Neural cell (in vitro differentiated cells): ENCODE data around the gene ADGRL1.

ENCODE experiments used
- CTCF ChIP-seq: fragments of 450-650 bp; IDR thresholded peaks from 2 replicates; pipeline ENCODE4 v1.5.1; 2014; ENCODE audit warnings: antibody characterized with exemption, mild to moderate bottlenecking, moderate library complexity; ENCODE audit not compliant: poor library complexity, severe bottlenecking
- EP300 ChIP-seq: fragments of 450-650 bp; conservative IDR thresholded peaks from 2 replicates; pipeline ENCODE4 v1.6.1; 2014; ENCODE audit warnings: antibody characterized with exemption, mild to moderate bottlenecking, moderate library complexity; ENCODE audit not compliant: poor library complexity, severe bottlenecking
- EZH2 ChIP-seq: fragments of 200-600, 300-800 bp; shearing (Covaris generic), sonication (generic); IDR thresholded peaks from 2 replicates; pipeline ENCODE4 v1.6.1; 2014; ENCODE audit warnings: antibody characterized with exemption, low read length, borderline replicate concordance, mild to moderate bottlenecking; ENCODE audit not compliant: insufficient read depth, poor library complexity, severe bottlenecking
- POLR2AphosphoS5 ChIP-seq: IDR thresholded peaks from 2 replicates; pipeline ENCODE4 v1.6.1; 2012
- RAD21 ChIP-seq: fragments of 450-650 bp; conservative IDR thresholded peaks from 2 replicates; pipeline ENCODE4 v1.6.1; 2014; ENCODE audit warnings: antibody characterized with exemption, mild to moderate bottlenecking, moderate library complexity
- SMC3 ChIP-seq: fragments of 450-650 bp; conservative IDR thresholded peaks from 2 replicates; pipeline ENCODE4 v1.6.1; 2014; ENCODE audit warnings: antibody characterized with exemption, mild to moderate bottlenecking, moderate library complexity; ENCODE audit not compliant: poor library complexity

- TF ChIP-seq SMC3 (no peak), RAD21 (no peak), EP300 (no peak), CTCF (no peak), EZH2 (no peak), POLR2AphosphoS5 (no peak)
Measured at GRCh38 chr19:14203177-14203576, 2.8 kb downstream of the ADGRL1 start.
